Trophoblast cell (in vitro differentiated cells and primary cell): ENCODE measurements around the gene APP.

Experiments used
- DNase-seq, 2 donors: peaks; one replicate each; pipeline ENCODE4 v3.0.0-alpha.2; 2016
- H2AFZ ChIP-seq: 2 replicates; pipeline ENCODE4 v1.6.1; 2013; ENCODE audit warnings: low read length, moderate library complexity, mild to moderate bottlenecking; ENCODE audit not compliant: insufficient read depth, poor library complexity
- H2AK5ac ChIP-seq: 2 replicates; pipeline ENCODE4 v1.6.1; 2013; ENCODE audit warnings: mild to moderate bottlenecking, low read length
- H2BK120ac ChIP-seq: 2 replicates; pipeline ENCODE4 v1.6.1; 2013; ENCODE audit warnings: low read length, mild to moderate bottlenecking, moderate library complexity; ENCODE audit not compliant: insufficient read depth, poor library complexity
- H2BK12ac ChIP-seq: 2 replicates; pipeline ENCODE4 v1.6.1; 2013; ENCODE audit warnings: mild to moderate bottlenecking, low read length, moderate library complexity
- H2BK5ac ChIP-seq: 2 replicates; pipeline ENCODE4 v1.6.1; 2013; ENCODE audit warnings: low read length, low read depth, moderate library complexity, mild to moderate bottlenecking; ENCODE audit not compliant: poor library complexity
- H3K14ac ChIP-seq: 2 replicates; pipeline ENCODE4 v1.6.1; 2013; ENCODE audit warnings: mild to moderate bottlenecking, low read length
- H3K18ac ChIP-seq: 2 replicates; pipeline ENCODE4 v1.6.1; 2013; ENCODE audit warnings: mild to moderate bottlenecking, low read length
- H3K23ac ChIP-seq: 2 replicates; pipeline ENCODE4 v1.6.1; 2013; ENCODE audit warnings: low read length
- H3K27ac ChIP-seq: 2 replicates; pipeline ENCODE4 v1.5.1; 2013; ENCODE audit warnings: low read depth, mild to moderate bottlenecking, inconsistent platforms, low read length, moderate library complexity
- H3K27me3 ChIP-seq: 2 replicates; pipeline ENCODE4 v1.6.1; 2013; ENCODE audit warnings: inconsistent platforms, mild to moderate bottlenecking, low read length, moderate library complexity; ENCODE audit not compliant: insufficient read depth
- H3K36me3 ChIP-seq, 2 experiments: 1 replicate in 1 of 2; 2 replicates in 1 of 2; pipeline ENCODE4 v1.6.1; 2013; ENCODE audit warnings: low read length in 2 of 2, mild to moderate bottlenecking in 2 of 2, moderate library complexity in 1 of 2; ENCODE audit not compliant: insufficient read depth in 2 of 2, control insufficient read depth in 1 of 2
- H3K4ac ChIP-seq: 2 replicates; pipeline ENCODE4 v1.6.1; 2013; ENCODE audit warnings: low read depth, mild to moderate bottlenecking, low read length, moderate library complexity
- H3K4me1 ChIP-seq, 2 experiments: 1 replicate in 1 of 2; 2 replicates in 1 of 2; pipeline ENCODE4 v1.6.1; 2013; ENCODE audit warnings: low read length in 2 of 2, mild to moderate bottlenecking in 2 of 2, moderate library complexity in 1 of 2; ENCODE audit not compliant: insufficient read depth in 2 of 2, control insufficient read depth in 1 of 2
- H3K4me2 ChIP-seq: 2 replicates; pipeline ENCODE4 v1.6.1; 2013; ENCODE audit warnings: inconsistent platforms, mild to moderate bottlenecking, low read length, moderate library complexity
- H3K4me3 ChIP-seq: 2 replicates; pipeline ENCODE4 v1.5.1; 2013; ENCODE audit warnings: mild to moderate bottlenecking, low read depth, low read length, inconsistent platforms
- H3K79me1 ChIP-seq: one replicate; pipeline ENCODE4 v1.6.1; 2013; ENCODE audit warnings: low read length
- H3K79me2 ChIP-seq: 2 replicates; pipeline ENCODE4 v1.6.1; 2013; ENCODE audit warnings: low read length, mild to moderate bottlenecking; ENCODE audit not compliant: control insufficient read depth, insufficient read depth, poor library complexity
- H3K9ac ChIP-seq: 2 replicates; pipeline ENCODE4 v1.6.1; 2013; ENCODE audit warnings: mild to moderate bottlenecking, low read length
- H3K9me3 ChIP-seq: 2 replicates; pipeline ENCODE4 v1.6.1; 2013; ENCODE audit warnings: low read depth, mild to moderate bottlenecking, control low read depth, inconsistent platforms, low read length; ENCODE audit not compliant: insufficient read depth
- H4K12ac ChIP-seq: 2 replicates; pipeline ENCODE4 v1.6.1; 2013; ENCODE audit warnings: low read depth, mild to moderate bottlenecking, low read length, moderate library complexity
- H4K8ac ChIP-seq: 2 replicates; pipeline ENCODE4 v1.6.1; 2013; ENCODE audit warnings: low read depth, mild to moderate bottlenecking, low read length, moderate library complexity
- H4K91ac ChIP-seq: one replicate; pipeline ENCODE4 v1.6.1; 2013; ENCODE audit warnings: low read depth, mild to moderate bottlenecking, low read length, moderate library complexity
- WGBS: extraction: QIAGEN DNeasy Blood & Tissue Kit; methylation state at CpG from one replicate; pipeline ENCODE4 v1.1.7; 2013; ENCODE audit warnings: missing lambda C conversion rate; ENCODE audit not compliant: insufficient read length, insufficient coverage; ENCODE audit errors: extremely low coverage; 5-methylcytosine and 5-hydroxymethylcytosine counted together

APP gene

DNA sequence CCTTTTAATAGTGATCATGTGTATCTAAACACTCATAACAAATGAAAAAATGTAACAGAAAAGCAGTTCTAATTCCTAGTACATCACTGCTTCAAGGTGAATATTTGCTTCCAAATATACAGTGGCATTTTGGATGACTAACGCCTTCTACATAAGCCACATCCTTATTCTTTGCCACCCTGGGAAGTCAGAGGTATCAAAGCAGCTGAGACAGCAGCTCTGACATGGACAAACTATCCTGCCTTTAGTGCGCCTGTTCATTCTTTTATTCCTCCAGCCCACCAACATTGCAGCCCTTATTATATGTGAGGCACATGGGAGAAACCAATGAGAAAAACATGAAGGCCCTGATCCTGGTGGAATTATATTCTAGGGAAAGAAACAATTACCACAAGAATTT lies 183.0 kb downstream of the APP start:
- H3K4ac ChIP-seq = no peak overlapping the region
- no peak overlapping the region for H2BK12ac ChIP-seq
- no peak overlapping the region for H3K18ac ChIP-seq
- H3K4me2 ChIP-seq = no peak overlapping the region
- H3K14ac ChIP-seq = no peak overlapping the region
- no peak overlapping the region for H3K27ac ChIP-seq
- no CpG with 5 or more reads among the region's 2 CpGs for WGBS
- H2AFZ ChIP-seq = no peak overlapping the region
- H3K27me3 ChIP-seq = no peaks in the 10 kb centered on the region
- H3K36me3 ChIP-seq = peaks cover 6 to 7% of the 10 kb centered on the region in 2 experiments
- H3K9me3 ChIP-seq = no peaks in the 10 kb centered on the region
- H3K23ac ChIP-seq = no peak overlapping the region
- no peak overlapping the region for H2AK5ac ChIP-seq
- no peak overlapping the region for H3K9ac ChIP-seq
- H3K4me3 ChIP-seq = no peak overlapping the region
- no peak overlapping the region for H4K8ac ChIP-seq
- H3K79me1 ChIP-seq = no peaks in the 10 kb centered on the region
- H4K12ac ChIP-seq = no peak overlapping the region
- no peak overlapping the region for H2BK120ac ChIP-seq
- H4K91ac ChIP-seq = no peak overlapping the region
- H3K79me2 ChIP-seq = no peaks in the 10 kb centered on the region
- DNase-seq = no peak
- H2BK5ac ChIP-seq = no peak overlapping the region
- H3K4me1 ChIP-seq = no peaks in the 10 kb centered on the region

DNA sequence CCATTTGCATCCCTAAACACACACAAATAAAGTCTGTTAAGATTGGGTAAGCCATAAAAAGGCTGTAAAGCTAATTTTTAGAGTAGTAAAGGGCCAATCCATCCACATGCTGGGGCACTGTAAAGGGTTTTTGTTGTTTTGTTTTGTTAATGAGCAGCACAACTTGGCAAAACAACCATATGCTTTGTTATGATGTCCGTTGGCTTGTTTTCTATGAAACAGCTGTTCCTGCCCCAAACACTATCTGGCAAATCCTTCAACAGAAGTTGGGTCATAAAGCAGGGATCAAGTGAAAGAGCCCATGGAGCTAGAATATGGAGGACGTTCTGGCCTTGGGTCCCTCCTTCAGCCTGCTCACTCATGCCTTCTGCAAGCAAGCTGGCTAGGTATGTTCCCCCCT lies 183.6 kb downstream of the APP start:
- H3K9ac ChIP-seq = no peak overlapping the region
- whole genome bisulfite sequencing = no CpG with 5 or more reads among the region's 2 CpGs
- H3K14ac ChIP-seq = no peak overlapping the region
- H3K4me3 ChIP-seq = no peak overlapping the region
- no peak overlapping the region for H2AFZ ChIP-seq
- H3K27ac ChIP-seq = no peak overlapping the region
- H3K27me3 ChIP-seq = no peaks in the 10 kb centered on the region
- no peak overlapping the region for H3K4me2 ChIP-seq
- no peak overlapping the region for H2BK5ac ChIP-seq
- H4K12ac ChIP-seq = no peak overlapping the region
- no peak overlapping the region for H3K23ac ChIP-seq
- H3K18ac ChIP-seq = no peak overlapping the region
- no peak overlapping the region for H2AK5ac ChIP-seq
- H4K91ac ChIP-seq = no peak overlapping the region
- no peak overlapping the region for H3K4ac ChIP-seq
- no peak for DNase-seq
- no peaks in the 10 kb centered on the region for H3K4me1 ChIP-seq
- no peak overlapping the region for H2BK12ac ChIP-seq
- no peak overlapping the region for H4K8ac ChIP-seq
- no peaks in the 10 kb centered on the region for H3K9me3 ChIP-seq
- H2BK120ac ChIP-seq = no peak overlapping the region
- peaks cover 8 to 11% of the 10 kb centered on the region in 2 experiments for H3K36me3 ChIP-seq
- no peaks in the 10 kb centered on the region for H3K79me1 ChIP-seq
- H3K79me2 ChIP-seq = no peaks in the 10 kb centered on the region

DNA sequence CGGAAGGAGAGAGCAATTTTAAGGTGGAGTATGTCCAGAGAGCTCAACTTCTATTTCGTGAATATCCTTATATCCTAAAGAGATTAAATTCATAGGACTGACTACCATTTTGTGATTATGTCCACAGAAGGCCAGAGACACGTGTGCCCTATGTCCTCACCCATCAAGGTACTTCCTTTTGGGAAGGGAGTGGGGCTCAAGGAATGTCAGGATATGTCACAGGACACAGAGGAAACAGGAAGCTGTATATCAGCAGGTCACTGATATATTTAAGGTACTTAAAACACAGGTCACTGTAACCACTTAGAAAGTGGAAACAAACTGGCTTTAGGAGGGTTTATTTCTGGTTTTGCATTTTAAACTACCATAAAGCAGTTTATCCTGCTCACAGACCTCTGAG lies 184.6 kb downstream of the APP start:
- Histone ChIP-seq H3K4me2 (no peak overlapping the region), H3K4me3 (no peak overlapping the region), H3K79me2 (no peaks in the 10 kb centered on the region), H2AFZ (no peak overlapping the region), H2BK5ac (no peak overlapping the region), H3K4me1 (no peaks in the 10 kb centered on the region), H3K27ac (no peak overlapping the region), H3K9me3 (no peaks in the 10 kb centered on the region), H2BK12ac (no peak overlapping the region), H4K12ac (no peak overlapping the region), H3K79me1 (no peaks in the 10 kb centered on the region), H2AK5ac (no peak overlapping the region), H3K4ac (no peak overlapping the region), H3K9ac (no peak overlapping the region), H2BK120ac (no peak overlapping the region), H4K8ac (no peak overlapping the region), H3K14ac (no peak overlapping the region), H3K27me3 (no peaks in the 10 kb centered on the region), H3K18ac (no peak overlapping the region), H4K91ac (no peak overlapping the region), H3K23ac (no peak overlapping the region), H3K36me3 (peaks cover 8 to 11% of the 10 kb centered on the region in 2 experiments)
- no peak for DNase-seq
- no CpG with 5 or more reads among the region's 3 CpGs for WGBS

DNA sequence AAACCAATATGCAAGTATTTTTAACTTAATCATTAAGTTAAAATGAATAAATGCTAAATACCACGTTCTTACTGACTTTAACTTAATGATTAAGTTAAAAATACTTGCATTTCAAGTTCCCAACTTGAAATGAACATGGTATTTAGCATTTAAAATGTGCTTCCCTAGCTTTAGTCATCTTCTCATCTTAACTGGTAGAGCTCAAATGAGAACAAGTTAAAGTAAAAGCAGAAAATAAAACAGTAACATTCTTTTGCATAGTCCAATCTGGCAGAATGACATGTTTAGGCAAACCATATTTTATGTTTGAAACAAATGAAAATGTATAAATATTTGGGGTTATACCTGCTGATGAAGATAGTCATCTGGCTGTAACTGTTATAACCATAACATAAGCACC lies 186.0 kb downstream of the APP start:
- no peaks in the 10 kb centered on the region for H3K79me2 ChIP-seq
- H3K23ac ChIP-seq = no peak overlapping the region
- H2BK12ac ChIP-seq = no peak overlapping the region
- no peak overlapping the region for H3K14ac ChIP-seq
- H3K79me1 ChIP-seq = no peaks in the 10 kb centered on the region
- H3K36me3 ChIP-seq = peaks cover 10 to 20% of the 10 kb centered on the region in 2 experiments
- no peaks in the 10 kb centered on the region for H3K4me1 ChIP-seq
- H3K27me3 ChIP-seq = no peaks in the 10 kb centered on the region
- H3K18ac ChIP-seq = no peak overlapping the region
- no peak overlapping the region for H2BK5ac ChIP-seq
- H3K4ac ChIP-seq = no peak overlapping the region
- H3K4me2 ChIP-seq = no peak overlapping the region
- H3K27ac ChIP-seq = no peak overlapping the region
- H3K4me3 ChIP-seq = no peak overlapping the region
- no peak overlapping the region for H2AFZ ChIP-seq
- no CpG with 5 or more reads among the region's 1 CpG for WGBS
- no peak overlapping the region for H2AK5ac ChIP-seq
- no peak overlapping the region for H3K9ac ChIP-seq
- no peak overlapping the region for H4K8ac ChIP-seq
- no peak overlapping the region for H2BK120ac ChIP-seq
- H4K91ac ChIP-seq = no peak overlapping the region
- H4K12ac ChIP-seq = no peak overlapping the region
- no peaks in the 10 kb centered on the region for H3K9me3 ChIP-seq
- no peak for DNase-seq
